Embryonic facial prominence (tissue), 1 donor: ENCODE results near the gene ABLIM1.

ENCODE experiments used
- DNase-seq: peaks from one replicate; pipeline ENCODE4 v3.0.0-alpha.2; 2016; ENCODE audit errors: extremely low spot score

Gene ABLIM1

DNA sequence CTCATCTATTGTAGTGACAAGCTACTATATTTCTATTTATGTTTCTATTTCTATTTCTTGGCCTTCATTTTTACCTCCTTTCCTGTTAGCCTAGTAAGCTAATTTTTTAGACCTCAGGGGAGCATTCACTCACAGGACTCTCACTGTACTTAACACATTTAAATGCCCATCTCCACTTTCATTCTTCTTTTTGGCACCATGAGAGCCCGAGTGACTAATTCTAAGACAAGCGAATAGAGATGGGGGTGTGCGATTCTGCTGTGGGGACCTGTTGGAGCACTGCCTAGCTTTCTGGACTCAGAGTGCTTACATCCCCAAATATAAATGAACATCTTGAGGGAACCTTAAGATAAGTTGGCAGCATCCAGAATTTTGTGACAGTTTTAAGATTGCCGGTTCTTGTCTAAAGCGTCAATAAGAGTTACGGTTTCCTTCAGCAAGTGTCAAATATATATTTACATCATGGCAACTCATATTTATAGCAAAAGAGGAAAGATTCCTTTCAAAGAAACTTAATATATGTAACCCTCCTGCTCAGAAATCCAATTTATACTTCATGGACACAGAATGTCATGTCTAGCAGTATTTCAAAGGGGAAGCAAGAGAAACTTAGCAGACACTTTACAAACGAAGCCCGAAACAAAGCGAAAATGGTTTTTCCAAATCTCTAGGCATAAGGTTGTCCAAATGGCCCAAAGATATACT lies 199.7 kb downstream of the ABLIM1 start:
- DNase-seq = no peak

GRCh38 chr10:114453576-114453975 lies 204.5 kb downstream of the ABLIM1 start:
- DNase-seq = no peak

GRCh38 chr10:114448897-114449296 lies 209.2 kb downstream of the ABLIM1 start:
- DNase-seq = no peak

DNA sequence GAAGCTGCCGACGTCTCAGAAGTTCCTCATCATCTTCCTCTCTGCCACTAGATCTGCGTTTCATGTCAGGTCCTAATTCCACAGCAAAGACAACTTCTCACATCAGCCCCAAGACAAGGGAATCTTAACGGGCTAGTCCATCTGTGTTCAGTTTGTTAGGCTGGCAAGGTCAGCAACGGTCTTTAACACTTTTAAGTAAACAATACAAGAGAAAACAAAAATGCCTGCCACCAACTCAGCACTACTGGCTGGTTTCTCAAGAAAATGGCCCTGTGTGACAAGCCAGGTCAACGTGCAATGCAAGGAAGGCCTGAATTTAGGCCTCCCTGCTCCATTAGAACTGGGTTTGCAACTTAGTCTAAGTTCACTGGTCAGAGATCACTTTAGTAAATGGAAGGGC lies 212.7 kb downstream of the ABLIM1 start:
- DNase-seq = no peak

- DNase-seq = no peak
Observed at GRCh38 chr10:114444819-114445218, 213.3 kb downstream of the ABLIM1 start.

DNA sequence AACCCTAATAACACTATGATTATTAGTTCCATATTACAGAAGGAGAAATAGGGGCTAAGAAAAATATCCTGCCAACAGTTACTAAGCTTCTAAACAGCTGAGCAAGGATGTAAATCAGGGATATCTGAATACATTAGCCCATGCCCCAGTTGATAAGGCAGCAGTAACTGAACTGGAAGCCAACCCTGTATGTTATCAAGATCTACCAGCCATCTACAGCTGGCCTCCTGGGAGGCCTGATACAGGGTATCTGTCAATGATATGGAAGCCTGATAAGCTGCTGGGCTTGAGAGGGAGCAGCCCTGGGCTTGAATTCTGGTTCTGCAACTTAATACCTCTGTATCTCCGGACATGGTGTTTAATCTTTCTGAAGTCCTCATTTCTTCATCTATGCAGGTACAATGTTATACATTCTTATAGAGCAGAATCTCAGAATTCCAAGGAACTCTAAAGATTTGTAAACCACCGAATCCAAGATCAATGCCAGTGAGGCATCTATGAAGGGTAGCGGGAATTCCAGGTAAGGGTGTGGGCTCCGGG lies 215.9 kb downstream of the ABLIM1 start:
- no peak for DNase-seq

GRCh38 chr10:114441107-114441506 lies 217.0 kb downstream of the ABLIM1 start:
- DNase-seq = no peak

- DNase-seq = no peak
Observed at GRCh38 chr10:114437473-114438292, 220.4 kb downstream of the ABLIM1 start.

DNA sequence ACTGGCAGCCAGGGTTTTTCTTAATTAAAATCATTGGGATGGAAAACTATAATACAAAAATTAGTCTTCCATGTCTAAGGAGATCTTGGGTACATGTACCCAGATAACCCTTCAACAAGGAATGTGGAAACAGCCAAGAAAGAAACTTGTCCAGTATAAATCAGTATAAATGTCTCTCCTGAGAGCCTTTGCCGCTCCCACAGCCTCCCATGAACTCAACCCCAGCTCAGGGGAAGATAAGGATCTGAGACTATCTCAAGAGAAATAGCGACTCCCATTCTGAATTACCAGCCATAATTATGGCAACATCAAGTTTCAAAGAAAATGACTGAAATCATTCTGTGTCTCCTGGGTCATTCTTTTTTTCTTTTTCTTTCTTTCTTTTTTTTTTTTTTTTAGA lies 221.1 kb downstream of the ABLIM1 start:
- DNase-seq = no peak

DNA sequence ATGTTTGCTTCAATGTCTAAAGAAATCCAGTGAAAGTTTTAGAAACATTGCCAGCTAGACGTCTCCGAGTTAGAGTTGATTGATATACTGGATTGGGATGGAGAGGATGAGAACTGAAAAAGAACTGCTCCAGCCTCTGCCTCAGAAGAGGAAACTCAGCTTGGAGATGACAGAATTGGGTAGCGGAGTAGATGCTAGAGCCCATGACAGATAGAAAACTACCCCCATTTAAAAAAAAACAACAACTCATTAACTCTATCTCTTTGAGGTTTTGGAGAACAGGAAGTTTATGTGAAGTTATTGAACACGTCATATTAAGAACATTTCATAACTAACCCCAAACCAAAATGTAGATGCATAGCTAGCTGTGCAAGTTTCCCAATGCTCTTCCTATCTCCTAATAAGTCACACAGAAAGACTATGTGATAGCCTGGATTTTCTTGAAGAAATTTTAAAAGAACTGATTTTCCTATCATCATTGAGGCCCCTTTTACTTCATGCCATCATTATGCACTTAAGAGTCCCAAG lies 225.4 kb downstream of the ABLIM1 start:
- no peak for DNase-seq

DNA sequence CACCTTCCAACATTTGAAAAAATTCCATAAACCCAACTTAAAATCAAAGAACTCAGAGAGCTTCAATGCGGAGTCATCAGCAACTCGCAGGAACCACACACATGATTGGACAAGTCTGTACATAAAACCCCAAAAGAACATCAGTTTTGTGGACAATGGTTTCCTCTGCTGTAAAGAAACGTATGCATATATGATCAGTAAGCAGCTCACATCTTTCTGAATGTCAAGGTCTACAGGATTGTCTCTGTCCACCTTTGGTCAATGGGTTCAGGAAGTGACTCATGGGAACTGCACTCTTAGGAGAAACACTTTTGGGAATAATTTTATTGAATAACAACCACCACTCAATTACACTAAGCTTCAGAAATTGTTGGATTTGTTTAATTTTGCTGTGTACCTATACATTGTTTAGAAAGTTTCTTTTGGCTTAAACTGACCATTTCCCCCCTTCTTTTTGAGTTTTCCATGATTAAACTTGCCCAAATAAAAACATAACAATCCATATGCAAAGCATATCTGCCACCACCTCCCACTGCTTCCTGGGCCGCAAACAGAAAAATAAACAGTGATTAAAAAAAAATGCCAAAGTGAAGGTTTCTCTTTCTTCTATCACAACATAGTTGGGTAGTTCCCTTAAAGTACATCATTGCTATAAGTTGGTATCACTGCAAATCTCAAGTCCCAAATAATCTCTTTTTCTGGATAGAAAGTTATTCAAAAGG lies 226.5 kb downstream of the ABLIM1 start:
- no peak for DNase-seq

DNA sequence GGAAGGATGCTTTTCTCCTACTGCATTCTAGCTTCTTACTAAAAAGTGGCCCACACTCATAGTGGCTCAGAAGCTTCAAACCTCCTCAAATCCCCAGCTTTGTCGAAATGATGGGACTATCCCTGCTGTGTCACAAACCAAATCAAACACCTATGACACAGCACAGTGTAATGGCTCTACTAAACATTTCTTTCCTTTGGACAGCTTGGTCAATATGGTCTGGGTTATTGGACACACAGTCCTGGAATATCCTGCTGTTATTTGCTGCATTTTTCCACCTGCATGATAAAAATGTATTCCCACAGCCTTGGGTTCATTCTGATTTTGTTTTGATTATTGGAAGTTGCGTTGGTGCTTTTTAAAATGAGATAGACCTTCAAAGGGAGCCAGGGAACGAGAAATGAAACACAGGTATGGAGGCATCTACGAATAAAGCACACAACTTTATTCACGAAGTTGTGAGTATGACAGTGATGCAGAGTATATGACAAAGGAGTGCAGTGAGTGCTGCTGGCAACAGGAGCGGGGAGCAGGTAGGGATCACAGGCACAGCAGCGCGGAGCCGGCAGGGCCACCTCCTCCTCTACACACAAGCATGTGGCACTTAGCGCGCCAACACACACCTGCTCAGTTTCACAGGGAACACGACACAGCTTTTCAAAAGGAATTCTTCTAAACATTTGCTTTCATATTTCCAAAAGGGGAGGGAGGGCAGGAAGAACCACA lies 227.2 kb downstream of the ABLIM1 start:
- DNase-seq = no peak

DNA sequence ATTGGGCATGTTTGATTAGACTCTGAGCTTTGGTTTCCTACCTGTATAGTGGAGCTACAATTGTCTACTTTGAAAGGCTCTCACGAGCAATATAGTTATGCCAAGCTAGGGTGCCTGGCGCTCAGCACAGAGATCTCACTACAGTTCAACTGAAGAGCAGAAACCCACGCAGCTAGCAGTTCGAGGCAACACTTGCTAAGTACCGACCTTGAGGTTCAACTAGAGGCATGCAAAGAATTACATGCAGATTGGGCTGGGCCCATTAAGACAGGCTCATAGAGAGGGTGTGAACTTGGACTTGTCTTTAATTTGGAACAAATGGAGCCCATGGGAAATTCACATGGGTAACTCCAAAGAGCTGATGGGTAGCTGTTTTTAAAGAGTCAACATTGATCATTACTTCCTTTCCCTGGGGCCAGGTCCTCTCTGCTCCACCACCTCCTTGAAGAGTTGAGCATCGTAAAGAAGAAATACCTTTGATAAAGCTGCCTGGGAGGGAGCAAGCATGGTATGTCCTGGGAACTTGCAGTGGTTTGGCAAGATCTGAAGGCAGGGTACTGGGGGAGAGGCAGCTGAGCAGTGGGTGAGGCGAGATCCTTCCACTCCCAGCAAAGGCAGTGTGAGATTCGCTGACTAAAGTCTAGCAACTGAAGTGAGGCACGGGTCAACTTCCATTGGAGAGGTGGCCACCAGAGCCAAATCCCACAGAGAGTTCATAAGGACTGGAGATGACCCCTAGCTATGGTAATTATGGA lies 228.3 kb downstream of the ABLIM1 start:
- no peak for DNase-seq

DNA sequence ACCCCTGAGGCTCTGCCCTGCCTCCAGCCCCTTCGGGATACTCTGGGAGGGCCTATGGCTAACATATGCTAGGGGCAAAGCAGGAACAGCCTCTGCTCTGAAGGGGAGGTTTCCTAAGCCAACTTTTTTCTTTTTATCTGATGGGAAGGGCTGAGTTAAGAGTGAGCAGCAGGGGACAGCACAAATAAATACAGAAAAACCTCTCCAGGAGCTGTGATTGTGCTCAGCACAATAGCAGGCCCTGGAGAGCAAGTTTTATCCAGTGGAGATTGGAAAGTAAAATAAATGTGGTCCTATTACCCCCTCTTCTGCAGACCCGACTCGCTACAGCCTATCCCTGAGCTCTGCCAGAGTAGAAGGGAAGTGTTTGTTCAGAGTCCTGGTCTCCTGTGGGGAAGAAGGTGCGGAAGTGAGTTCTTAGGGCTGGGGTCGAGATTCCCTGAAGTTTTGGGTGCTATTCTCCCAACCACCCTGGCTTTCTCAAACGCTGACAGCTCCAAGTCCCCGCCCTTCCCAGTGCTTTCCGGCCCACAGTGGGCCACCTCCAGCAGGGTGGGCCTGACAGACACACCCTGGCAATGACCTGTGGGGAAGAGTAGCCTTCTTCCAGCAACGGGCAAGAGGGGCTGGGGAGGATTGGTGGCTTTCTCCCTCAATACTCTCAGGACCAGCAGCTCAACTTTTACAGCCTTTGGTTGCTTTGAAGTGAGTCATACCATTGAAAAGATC lies 230.8 kb downstream of the ABLIM1 start:
- DNase-seq = no peak

DNA sequence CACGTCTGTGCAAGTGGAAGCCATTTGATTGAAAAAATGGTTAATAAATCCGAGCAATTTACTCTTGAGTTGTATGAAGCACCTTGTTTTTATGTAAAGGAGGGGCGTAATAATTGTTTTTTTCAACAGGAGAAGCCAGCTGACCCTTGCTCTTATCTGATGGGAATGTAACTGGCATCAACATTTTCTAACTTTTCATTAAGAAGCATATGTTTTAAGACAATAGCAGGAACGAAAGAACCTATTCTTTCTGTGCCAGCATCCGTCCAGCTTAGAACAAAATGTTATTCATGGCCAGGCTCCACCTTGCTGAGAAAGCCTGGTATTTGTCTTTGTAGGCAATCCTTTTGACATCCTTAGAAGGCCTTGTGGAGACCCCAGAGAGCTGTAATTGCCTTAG lies 231.6 kb downstream of the ABLIM1 start:
- DNase-seq = no peak

DNA sequence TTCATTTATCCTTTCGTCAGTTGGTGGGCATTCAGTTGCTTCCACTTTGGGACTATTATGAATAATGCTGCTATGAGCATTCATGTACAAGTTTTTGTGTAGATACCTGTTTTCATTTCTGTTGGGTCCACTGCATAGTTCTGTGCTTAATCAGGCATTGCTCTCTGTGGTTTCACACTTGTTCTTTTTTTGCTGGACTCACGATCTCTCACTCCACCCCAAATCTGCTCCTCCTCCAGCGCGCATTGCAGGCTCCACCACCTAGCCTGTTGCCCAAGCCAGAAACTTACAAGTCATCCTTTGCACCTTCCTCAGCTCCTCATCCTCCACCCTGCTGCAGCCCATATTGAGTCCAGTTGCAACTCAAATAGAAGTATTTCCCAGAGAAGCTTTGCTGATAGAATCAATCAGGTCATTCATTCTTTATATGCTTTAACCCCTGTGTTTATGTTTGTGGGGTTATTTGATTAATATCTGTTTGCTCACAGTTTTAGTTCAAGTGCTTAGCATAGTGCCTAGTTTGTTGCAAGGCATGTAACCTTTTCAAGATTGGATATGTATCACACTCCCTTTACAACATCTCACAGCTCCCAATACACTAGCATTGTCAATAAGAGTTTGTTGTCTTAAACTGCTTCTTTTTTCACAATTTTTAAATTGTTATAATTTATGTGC lies 237.1 kb downstream of the ABLIM1 start:
- DNase-seq = no peak

GRCh38 chr10:114418109-114418508 lies 240.0 kb downstream of the ABLIM1 start:
- DNase-seq = no peak

- no peak for DNase-seq
Observed at GRCh38 chr10:114412907-114413797, 244.9 kb downstream of the ABLIM1 start.
